NCI-H774 (cell line): Measurements from ENCODE around the gene RAMACL.
"Not testable (repeated sequence)": the region's sequence is repeated elsewhere in the genome, so short reads cannot be mapped to it uniquely, and the experiment has no call there.

ENCODE experiments used
- DNase-seq: peaks from one replicate; lab custom pipeline; 2025; lab: John Stamatoyannopoulos, UW

RAMACL gene

DNA sequence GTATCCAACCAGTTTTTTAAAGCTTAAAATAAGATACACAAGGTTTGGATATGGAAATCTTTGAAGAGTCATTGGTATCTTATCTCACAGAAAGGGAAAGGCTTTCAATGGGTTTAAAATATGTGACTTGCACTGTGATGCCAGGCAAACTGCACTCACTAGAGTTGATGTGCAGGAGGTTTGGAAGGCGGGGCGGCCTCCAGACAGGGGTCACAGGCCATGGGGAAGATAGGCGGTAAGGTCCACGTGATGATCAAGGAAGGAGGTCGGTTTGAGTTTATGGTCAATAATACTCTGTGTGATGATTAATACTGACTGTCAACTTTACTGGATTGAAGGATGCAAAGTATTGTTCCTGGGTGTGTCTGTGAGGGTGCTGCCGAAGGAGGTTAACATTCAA lies 9.5 kb upstream of the RAMACL start:
- DNase-seq = no peak

DNA sequence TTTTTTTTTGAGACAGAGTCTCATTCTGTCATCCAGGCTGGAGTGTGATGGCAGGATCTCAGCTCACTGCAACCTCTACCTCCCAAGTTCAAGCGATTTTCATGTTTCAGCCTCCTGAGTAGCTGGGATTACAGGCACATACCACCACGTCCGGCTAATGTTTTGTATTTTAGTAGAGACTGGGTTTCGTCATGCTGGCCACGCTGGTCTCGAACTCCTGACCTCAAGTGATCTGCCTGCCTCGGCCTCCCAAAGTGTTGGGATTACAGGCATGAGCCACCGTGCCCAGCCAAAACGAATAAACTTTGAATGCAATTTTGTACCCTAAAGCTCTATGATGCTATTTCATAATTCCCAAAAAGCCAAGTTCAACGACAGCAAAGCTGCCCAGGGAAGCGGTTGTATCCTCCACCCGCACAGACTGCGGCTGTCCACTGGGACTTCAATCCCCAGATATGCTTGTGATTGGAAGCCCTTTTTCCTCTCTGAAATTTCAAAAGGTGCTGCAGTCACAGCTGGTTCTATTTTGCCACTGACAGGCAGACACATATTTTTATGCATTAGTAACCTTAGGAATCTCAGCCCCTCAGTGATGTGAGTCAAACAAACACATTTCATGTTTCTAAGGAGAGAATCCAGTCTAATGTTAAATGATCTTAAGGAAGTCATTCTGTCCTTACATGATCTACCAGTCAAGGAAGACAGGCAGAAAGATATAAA lies 8.7 kb upstream of the RAMACL start:
- DNase-seq = no peak

DNA sequence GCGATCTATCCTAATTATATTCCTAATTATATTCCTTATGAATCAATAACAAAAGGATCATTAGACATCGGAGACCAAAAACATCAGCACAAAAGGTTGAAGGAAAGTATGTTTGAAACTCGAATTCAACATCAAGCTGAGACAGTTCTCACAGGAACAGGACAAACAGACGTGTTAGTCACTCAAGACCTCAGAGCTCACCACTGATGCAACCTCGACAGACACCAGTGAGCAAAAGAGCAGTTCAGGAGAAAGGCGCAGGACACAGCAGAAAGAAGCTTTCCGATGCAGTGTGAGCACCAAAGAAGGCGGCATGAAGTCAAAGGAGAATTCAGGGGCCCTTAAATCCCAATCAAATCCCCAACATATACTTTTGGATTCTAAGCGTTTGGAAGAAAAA lies 6.3 kb upstream of the RAMACL start:
- no peak for DNase-seq

DNA sequence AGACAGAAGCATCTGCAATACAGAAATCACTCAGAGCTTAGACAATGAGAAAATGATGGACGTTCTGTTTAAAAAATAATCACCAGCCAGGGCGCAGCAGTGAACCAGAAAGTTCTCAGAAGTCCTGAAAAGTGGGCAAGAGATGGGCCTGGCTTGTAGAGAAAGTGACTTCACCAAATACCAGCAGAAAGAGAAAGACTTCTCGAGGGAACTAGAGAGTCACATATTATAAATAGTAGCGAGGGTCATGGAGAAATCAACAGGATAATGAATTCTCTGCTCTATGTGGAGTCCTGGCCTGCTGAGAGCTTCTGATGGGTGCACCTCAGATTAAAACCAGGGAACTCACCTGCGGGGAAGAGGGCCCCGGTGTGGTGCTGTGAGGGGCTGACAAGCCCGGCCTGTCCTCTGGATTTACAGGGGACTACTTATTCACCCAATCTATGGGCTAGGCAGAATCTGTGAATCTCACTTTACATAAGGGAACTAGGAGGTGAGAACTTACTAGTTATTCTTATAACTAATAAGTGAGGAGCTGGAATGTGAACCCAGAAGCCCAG lies 5.6 kb upstream of the RAMACL start:
- no peak for DNase-seq

DNA sequence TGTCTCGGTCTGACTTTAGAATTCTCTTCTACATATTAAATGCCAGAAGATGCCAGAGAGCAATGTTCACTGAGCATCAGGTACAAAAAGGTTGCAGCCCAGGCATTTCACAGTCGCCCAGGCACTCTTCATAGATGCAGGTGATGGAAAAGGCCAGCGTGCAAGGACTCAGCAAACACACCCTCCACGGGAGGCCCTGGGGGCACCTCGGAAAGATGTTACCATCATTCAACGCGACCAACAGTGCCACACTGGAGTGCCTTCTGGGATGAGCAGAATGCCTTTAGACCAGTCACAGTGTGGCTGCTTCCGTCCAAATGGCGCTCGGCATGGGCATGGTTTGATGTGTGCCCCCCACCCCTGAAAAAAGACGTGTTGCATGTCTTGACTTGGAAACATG lies 4.5 kb upstream of the RAMACL start:
- no peak for DNase-seq

DNA sequence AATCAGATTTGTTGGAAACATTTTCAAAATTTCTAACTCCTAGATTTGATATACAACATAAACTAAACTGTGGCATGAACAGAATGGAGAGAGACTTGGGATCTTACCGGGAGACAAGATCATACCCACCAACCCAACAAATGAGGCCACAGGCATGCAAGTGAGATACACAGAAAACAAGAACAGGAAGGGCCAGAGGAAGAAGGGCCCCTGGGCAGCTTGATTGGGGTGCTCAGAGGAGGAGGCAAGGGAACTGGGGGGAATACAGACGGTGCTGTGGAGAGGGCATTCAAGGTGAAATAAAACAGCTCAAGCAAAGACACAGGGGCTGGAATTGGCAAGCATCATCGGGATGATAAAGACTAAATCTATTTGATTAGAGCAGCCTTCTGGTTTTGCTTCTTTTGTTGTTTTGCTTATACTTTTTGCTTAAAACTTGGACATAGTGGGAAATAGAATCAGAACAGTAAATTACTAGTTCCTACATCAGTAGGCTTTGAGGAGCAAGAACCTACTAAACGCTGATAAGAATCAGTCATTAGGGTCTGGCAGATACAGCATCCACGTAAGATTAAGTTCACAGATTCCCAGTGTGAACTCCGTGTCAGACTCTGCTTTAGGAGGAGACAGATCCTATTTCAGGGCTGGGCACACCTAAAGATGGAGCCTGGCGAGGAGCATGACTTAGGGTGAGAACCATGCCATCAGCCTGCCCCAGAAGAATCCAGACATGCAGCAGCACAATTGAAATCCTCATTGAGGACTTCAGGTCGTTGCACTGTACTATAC lies 3.5 kb upstream of the RAMACL start:
- DNase-seq = no peak

DNA sequence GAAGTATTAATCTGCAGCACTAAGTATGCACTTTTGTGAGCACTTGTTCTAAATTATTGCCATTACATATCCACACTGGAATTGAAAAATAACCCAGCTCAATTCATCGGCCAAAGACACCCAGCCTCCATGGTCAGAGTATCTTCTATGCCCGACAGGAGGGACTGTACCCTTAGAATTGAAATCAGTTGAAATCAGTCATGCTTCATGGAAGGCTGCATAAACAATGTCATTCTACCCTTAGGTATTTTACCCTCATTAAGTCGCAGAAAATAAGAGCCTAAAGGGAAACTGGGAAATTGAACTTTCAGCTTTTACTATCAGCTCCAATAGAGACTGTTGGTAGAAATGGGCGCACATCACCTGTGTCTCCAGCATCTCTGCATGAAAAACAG lies 2.9 kb upstream of the RAMACL start:
- no peak for DNase-seq

DNA sequence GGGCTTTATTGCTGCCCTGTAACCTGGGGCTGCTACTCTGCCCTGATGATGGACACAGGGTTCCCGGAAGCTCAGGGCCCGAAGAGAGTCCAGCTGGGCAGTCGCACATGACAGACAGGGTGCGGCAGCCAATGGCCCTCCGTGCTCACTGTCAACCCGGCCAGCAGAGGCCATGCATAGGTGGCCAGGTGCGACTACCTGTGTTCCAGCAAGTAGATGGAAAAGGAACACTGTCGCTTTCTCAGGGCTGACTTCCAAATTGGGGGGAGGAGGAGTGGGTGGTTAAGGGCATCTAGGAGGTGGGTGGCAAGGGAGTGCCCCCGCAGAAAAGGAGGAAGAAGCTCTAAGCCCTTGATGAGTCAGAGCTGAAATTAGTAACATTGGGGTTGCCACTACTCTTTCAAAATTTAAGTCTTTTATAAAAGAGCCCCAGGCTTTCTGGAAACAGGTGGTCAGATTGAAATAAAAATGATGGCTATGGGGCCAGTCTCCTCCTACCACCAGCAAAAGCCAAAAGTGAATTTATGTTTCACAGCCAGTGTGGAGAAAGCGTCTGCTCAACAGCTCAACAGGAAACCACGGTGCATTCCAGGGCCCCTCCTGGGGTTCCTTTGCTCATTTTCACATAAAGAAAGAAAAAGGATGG lies 2.3 kb upstream of the RAMACL start:
- DNase-seq = no peak

DNA sequence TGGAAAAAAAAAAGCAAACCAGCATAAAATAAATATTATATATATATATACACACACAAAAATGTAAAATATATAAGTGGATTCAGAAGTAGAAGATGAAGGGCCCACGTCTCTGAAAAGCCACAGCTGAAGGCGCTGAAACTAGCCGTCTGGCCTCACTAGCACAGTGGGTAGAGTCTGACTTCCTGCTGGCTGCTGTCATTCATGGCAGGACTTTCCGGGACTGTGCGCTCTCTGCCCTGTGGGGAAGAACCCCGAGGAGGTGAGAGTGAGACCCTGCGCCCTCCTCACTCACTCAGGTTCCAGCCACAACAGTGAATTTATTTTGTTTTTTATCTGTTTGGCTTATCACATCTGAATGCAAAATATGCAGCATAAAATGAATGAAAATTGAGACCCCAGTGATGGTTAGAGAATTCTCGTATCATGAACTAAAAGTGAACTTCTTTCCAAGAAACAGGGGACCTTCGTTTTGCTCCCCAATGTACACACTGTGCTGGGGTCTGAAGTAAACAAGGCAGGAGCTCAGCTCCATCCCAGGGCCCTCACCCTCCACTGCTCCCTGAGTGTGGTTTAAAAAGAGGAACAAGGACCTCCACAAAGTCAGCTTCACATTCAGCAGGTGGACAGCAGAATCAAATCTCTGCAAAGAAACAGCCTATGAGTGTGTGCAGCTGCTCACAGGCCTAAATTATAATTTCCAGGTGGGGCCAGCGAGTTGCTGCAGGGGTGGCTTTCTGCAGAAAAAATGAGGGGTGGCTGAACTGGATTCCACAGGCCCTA lies 1.3 kb upstream of the RAMACL start:
- no peak for DNase-seq

DNA sequence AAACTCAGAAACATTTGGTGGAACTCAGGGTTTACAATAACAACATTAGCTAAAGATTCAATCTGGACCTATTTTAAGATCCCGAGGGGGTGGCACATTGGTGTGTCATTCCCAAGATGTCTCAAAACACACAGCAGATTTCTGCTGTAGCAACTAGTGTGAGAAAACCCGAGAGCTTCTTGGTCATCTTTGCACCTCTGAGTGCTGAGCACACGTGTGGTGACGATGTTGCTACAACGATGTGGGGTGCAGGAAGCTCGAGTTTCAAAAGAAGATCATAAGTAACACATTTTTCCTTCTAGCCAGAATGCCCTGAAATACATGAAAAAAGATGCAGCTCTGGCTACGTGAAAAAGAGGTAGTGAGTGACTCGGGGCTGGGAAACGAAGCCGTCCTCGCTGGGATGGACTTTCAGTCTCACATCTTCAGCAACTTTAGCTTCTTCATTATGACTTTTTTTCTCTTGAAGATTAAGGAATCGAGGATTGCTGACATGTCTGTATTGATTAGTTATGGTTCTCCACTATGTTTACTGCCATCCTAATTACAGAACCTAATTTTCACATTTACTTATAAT lies 1.5 kb downstream of the RAMACL start:
- no peak for DNase-seq

DNA sequence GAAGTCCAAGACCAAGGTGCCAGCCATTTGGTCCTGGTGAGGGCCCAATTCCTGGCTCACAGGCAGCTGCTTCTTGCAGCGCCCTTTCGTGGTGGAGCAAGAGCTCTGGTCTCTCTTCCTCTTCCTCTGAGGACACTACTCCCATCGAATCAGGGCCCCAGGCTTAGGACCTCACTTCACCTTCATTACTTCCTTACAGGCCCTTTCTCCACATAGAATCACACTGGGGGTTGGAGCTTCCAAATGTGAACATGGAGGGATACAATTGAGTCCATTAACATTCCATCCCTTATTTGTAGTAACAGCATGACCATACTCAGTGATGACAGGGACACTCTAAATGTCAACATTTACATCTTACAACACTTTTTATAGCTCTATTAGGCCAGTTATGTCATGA lies 2.3 kb downstream of the RAMACL start:
- no peak for DNase-seq

DNA sequence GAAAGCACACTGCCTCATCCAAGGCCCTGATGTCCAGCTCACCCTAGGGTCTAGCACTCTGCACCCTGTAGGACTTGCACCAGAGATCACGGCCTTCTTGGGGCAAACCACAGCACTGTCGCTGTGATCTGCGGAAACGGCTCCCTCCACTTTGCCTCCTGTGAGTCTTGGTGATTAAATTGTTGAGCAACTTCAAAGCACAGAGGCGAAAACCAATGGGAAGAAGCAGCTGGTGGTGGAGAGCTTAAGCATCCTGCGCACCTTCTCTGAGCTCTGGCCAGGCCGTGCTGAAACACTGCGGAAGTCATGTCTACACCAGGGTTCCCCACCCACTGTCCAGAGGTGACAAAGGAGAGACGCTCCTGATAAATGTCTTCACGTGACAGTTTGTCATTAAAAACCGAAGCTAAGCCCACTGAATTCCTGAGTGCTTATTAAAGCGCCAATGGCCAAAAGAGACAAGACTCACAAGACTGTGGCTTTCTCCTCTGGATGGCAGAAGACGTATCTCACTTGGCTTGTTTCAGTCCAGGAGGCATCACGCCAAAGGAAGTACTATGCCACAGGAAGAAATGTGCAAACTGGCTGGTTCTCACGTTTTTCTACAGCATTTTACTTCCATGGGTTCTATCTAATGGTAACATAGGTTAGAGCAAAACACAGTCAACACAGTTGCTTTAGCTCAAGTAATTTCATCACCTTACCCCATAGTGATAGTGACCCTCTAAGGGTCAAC lies 3.1 kb downstream of the RAMACL start:
- DNase-seq = no peak

DNA sequence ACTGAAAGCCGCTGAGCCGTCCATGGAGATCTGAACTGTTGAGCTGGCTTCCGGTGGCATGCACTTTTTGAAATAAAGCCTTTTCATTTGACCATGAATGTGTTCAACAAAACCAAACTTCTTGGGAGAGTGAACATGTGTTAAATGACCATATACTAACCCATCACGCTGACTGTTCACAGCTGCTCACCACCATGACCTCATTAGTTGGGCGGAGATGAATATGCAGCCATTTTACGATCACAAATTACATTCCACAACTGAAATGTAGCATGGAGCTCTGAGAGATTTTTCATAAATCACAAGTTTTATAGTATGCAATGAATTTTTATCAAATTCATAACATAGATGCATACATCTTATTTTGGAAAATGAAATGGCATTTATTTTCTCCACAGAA lies 4.2 kb downstream of the RAMACL start:
- DNase-seq = no peak

DNA sequence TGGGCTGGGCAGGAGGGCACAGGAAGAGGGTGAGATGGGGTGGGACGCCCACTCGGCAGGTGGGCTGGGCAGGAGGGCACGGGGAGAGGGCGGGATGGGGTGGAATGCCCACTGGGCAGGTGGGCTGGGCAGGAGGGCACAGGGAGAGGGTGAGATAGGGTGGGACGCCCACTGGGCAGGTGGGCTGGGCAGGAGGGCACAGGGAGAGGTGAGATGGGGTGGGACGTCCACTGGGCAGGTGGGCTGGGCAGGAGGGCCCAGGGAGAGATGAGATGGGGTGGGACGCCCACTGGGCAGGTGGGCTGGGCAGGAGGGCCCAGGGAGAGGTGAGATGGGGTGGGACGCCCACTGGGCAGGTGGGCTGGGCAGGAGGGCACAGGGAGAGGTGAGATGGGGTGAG lies 4.7 kb downstream of the RAMACL start:
- not testable (repeated sequence) for DNase-seq

DNA sequence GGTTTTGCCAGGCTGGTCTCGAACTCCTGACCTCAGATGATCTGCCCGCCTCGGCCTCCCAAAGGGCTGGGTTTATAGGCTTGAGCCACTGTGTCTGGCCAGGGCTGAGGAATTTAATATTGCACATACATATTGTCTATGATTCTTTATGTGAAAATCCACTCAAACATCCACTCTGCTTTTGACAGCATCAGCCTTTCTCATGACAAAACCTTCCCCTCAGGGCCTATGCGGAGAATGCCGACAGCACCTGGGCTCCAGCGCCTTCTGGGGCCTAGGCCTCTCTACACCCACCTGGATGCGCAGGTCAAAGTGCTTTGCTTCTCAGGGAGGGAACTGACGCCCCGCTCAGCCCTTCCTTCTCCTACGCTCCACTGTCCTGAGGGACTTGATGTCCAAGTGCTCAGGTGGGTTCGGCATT lies 5.4 kb downstream of the RAMACL start:
- DNase-seq = no peak

DNA sequence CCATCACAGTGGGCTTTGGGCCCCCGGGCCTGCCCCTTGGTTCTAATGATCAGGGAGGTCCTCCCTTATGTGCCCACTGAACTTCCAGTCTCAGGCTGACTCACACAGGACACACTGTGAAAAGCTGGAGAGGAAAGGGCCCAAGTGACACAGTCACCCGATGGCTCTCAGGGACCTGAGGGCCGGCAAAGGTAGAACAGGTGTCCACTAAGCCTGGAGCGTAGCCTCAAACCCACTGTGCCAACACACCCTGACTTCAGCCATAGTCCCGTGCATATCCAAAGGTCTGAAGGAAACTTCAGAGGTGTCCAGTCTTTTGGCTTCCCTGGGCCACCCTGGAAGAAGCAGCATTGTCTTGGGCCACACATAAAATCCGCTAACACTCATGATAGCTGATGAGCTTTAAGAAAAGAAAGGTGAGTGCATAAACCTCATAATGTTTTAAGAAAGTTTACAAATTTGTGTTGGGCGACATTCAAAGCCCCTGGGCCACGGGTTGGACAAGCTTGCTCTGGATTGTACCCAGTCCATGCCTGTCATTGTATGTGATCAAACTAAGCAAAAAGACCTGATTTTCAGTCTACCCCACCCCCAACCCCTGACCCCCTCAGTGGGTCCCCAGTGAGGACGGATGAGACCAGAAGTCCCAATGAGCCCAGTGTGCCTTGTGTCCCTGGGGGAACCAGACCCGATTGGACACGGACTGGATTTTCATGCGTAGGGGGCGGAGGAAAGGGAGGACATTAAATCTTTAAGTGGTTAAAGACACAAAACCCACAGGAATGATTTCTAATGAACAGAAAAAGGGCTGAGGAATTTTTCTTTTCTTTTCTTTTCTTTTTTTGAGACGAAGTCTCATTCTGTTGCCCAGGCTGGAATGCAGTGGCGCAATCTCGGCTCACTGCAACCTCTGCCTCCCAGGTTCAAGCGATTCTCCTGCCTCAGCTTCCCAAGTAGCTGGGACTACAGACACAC lies 6.1 kb downstream of the RAMACL start:
- no peak for DNase-seq

DNA sequence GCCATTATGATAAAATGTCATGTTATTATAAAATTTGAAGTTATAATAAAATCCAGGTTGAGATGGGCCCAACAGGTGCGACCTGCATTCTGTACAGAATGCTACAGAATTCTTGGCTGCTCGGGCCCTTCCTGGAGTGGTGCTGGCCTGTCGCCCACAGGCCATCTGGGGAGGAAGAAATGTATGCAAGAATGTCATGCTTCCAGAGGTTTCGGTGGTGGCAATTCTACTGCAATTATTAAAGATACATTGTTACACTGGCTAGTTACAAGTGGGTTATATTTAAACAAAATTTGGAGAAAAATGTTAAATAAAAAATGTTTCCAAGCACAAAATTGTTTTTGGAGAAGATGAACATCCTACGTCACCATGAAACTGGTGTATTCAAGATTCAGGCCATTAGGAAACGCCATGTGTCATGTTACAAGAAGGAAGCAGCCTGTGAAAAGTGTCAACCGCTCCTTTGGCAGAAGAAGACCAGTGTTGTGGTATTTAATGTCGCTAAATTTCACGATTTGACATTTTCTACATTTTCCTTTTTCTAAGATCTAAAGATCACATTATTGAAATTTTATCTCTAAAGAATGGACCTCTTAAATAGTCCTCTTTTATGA lies 7.1 kb downstream of the RAMACL start:
- no peak for DNase-seq

DNA sequence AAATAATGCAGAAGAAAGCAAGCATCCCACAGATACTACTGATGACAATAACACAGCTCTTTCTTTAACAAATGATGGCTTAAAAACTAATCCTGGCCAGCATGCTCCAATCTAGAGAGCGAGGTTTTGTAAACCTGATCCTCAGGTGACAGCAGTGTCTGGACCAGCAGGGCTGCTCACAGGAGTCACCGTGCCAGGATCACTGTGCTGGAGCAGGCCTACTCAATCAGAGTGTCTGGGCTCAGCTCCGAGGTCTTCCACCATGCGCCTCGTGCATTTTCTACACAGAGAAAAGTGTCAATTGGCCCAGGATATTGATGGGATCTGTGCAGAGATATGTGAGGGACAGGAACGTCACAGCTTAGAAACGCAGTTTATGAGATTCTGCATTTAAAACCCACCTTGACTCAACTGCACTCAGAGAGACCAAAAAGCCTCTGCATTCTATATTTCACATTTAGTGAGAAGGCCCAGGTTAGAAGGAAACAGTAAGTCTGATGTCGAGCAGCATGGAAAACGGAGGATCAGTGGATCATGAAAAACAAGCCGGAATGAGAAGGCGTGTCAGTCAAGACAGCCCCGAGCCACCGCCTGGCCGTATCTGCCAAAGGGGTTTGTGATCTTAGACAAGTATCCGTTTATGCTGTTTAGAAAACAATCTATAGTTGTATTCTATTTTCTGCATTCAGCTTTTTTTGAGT lies 7.8 kb downstream of the RAMACL start:
- DNase-seq = no peak

DNA sequence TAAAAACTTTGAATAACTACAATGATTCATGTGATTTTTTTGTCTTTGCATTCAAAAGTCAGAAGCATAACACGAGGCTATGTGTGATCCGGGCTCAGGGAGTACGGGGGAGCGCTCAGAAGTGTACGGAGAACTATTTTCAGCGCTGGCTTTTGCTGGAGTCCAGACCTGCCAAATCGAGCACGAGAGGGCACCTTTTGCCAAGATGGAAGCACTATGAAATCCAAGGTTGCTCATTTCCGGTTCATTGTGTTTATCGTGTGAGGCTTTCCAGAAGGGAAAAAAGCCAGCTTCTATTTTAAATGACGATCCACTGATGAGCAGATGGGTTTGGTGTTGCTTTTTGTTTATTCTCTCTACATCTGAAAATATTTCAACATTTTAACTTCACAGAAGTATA lies 11.3 kb downstream of the RAMACL start:
- DNase-seq = no peak
